Stomach (tissue), 9 donors: ENCODE measurements around the gene ZNF785. TPM values are rescaled to one million over a fixed set of nuclear protein-coding genes. Genes with fewer than 3 reads are reported as not detected.
"Not testable (repeated sequence)": the region's sequence is repeated elsewhere in the genome, so short reads cannot be mapped to it uniquely, and the experiment has no call there.

ENCODE experiments used
- DNase-seq, 2 donors: peaks; one replicate each; pipeline versions ENCODE4 v3.0.0 to v3.0.0-alpha.2; 2013 to 2019
- H3K27ac ChIP-seq, 5 donors: fragments of 200-600 bp in 4 of 5; sonication (generic) in 4 of 5; one replicate each; pipeline ENCODE4 v1.5.1; 2013 to 2019; ENCODE audit warnings: mild to moderate bottlenecking in 1 of 5, moderate library complexity in 1 of 5
- H3K27me3 ChIP-seq, 3 donors: fragments of 200-600 bp; sonication (generic); one replicate each; pipeline ENCODE4 v1.5.1; 2017 to 2019; ENCODE audit warnings: mixed run types in 1 of 3
- H3K36me3 ChIP-seq, 4 donors: fragments of 200-600 bp; sonication (generic); 1 replicate in 3 of 4; 2 replicates in 1 of 4; pipeline ENCODE4 v1.5.1; 2016 to 2019
- H3K4me1 ChIP-seq, 4 donors: fragments of 200-600 bp; sonication (generic); one replicate each; pipeline ENCODE4 v1.5.1; 2016 to 2019
- H3K4me3 ChIP-seq, 4 donors: fragments of 200-600 bp; sonication (generic) in 3 of 4; one replicate each; pipeline ENCODE4 v1.5.1; 2016 to 2019; ENCODE audit warnings: mild to moderate bottlenecking in 1 of 4
- H3K9me3 ChIP-seq, 4 donors: fragments of 200-600 bp; sonication (generic); one replicate each; pipeline ENCODE4 v1.5.1; 2016 to 2019
- CTCF ChIP-seq, 7 experiments: fragments of 450-650 bp in 4 of 7; fragments of 200-600 bp in 3 of 7; sonication (generic) in 3 of 7; IDR thresholded peaks; one replicate each; pipeline ENCODE4 v1.5.1; 2016 to 2019; ENCODE audit warnings: antibody characterized with exemption in 7 of 7, control low read depth in 2 of 7, mild to moderate bottlenecking in 1 of 7
- EP300 ChIP-seq: sonication (generic); formaldehyde crosslinking; IDR thresholded peaks from one replicate; pipeline ENCODE4 v1.6.1; 2017; ENCODE audit warnings: antibody characterized with exemption
- POLR2A ChIP-seq, 4 donors: fragments of 450-650 bp; IDR thresholded peaks; one replicate each; pipeline ENCODE4 v1.6.1; 2016; ENCODE audit warnings: antibody characterized with exemption in 4 of 4, control low read depth in 2 of 4, mild to moderate bottlenecking in 1 of 4, moderate library complexity in 1 of 4
- POLR2AphosphoS5 ChIP-seq, 3 donors: sonication (generic); formaldehyde crosslinking; IDR thresholded peaks; one replicate each; pipeline ENCODE4 v1.6.1; 2016; ENCODE audit warnings: antibody characterized with exemption in 3 of 3
- WGBS, 5 donors: extraction: QIAGEN DNeasy Blood & Tissue Kit in 3 of 5; methylation state at CpG; one replicate each; pipeline versions ENCODE4 v1.1.5 to v1.1.7; 2013 to 2018; 5-methylcytosine and 5-hydroxymethylcytosine counted together
- intact Hi-C: fragments of 100-400 bp; cut with DNase I; formaldehyde crosslinking; loops from one replicate; pipeline ENCODE4 v1.15.1; 2023; ENCODE audit warnings: low total_unique reads
- polyA plus RNA-seq, 3 donors: library from polyadenylated mRNA; stranded (reverse); fragments of 200-250 nt; gene quantifications; one replicate each; pipeline ENCODE4 v1.2.3, GENCODE V29; 2013
- total RNA-seq, 5 donors: library from RNA; depleted of rRNA; stranded (reverse); fragments of >200 nt; gene quantifications; one replicate each; pipeline versions ENCODE4 v1.1.0 to v1.2.3, GENCODE V29; 2014 to 2016
- donor health status: healthy with polysubstance abuse.
- donor health status: Bipolar disorder and iron deficiency.
- donor health status: healthy.

ZNF785 gene
- total and polyA plus RNA-seq, 8 donors: 3.8 to 49.0 (median 8.4) TPM

GRCh38 chr16:30600929-30601328 lies 15.4 kb upstream of the ZNF785 start:
- intact Hi-C loops: no loop called here
- 92 to 100% (median 96%) methylated on average over 2 of the region's 2 CpGs for WGBS, 5 donors
- no peaks in the 10 kb centered on the region for H3K9me3 ChIP-seq
- no peak overlapping the region for H3K27ac ChIP-seq
- no peak for DNase-seq
- TF ChIP-seq EP300 (no peak), POLR2AphosphoS5 (IDR thresholded peaks at IDR 0.05) (no peak), CTCF (IDR thresholded peaks at IDR 0.05) (no peak), POLR2A (IDR thresholded peaks at IDR 0.05) (no peak)
- H3K36me3 ChIP-seq: peaks cover 24 to 41% (median 40%) of the 10 kb centered on the region in 4 donors
- no peaks in the 10 kb centered on the region for H3K27me3 ChIP-seq
- peaks cover 0 to 10% (median 0%) of the 10 kb centered on the region in 4 donors for H3K4me1 ChIP-seq
- H3K4me3 ChIP-seq: no peak overlapping the region

- Histone ChIP-seq H3K27me3 (no peaks in the 10 kb centered on the region), H3K27ac (no peak overlapping the region), H3K36me3 (peaks cover 20 to 34% (median 33%) of the 10 kb centered on the region in 4 donors), H3K4me1 (peaks cover 0 to 10% (median 0%) of the 10 kb centered on the region in 4 donors), H3K9me3 (no peaks in the 10 kb centered on the region), H3K4me3 (no peak overlapping the region)
- no peak for DNase-seq
- no peak for TF ChIP-seq POLR2AphosphoS5 (IDR thresholded peaks at IDR 0.05)
- TF ChIP-seq POLR2A (IDR thresholded peaks at IDR 0.05): no peak
- TF ChIP-seq CTCF (IDR thresholded peaks at IDR 0.05): no peak
- no peak for TF ChIP-seq EP300
- 91 to 98% (median 94%) methylated on average over 3 of the region's 3 CpGs for WGBS, 5 donors
- intact Hi-C loops: no loop called here
Observed at GRCh38 chr16:30600215-30600614, 14.7 kb upstream of the ZNF785 start.

GRCh38 chr16:30592871-30593270 lies 7.4 kb upstream of the ZNF785 start:
- intact Hi-C loops: no loop called here
- H3K36me3 ChIP-seq: no peaks in the 10 kb centered on the region
- WGBS, 5 donors: 91 to 95% (median 94%) methylated on average over 4 of the region's 4 CpGs

GRCh38 chr16:30590869-30591268 lies 5.4 kb upstream of the ZNF785 start:
- intact Hi-C loops, DNase-seq, H3K36me3 ChIP-seq, H3K4me3 ChIP-seq, H3K27ac ChIP-seq, H3K9me3 ChIP-seq, H3K27me3 ChIP-seq: not testable (repeated sequence)
- peaks cover 4 to 14% (median 8%) of the 10 kb centered on the region in 4 donors for H3K4me1 ChIP-seq
- WGBS, 5 donors: 91 to 99% (median 97%) methylated on average over 9 of the region's 9 CpGs

More at GRCh38 chr16:30592871-30593270, 7.4 kb upstream of the ZNF785 start:
- Histone ChIP-seq H3K27me3 (no peaks in the 10 kb centered on the region), H3K9me3 (no peaks in the 10 kb centered on the region), H3K4me1 (no peaks in the 10 kb centered on the region), H3K4me3 (no peak overlapping the region), H3K27ac (no peak overlapping the region)
- no peak for DNase-seq
- TF ChIP-seq POLR2AphosphoS5 (IDR thresholded peaks at IDR 0.05) (no peak), CTCF (IDR thresholded peaks at IDR 0.05) (no peak), POLR2A (IDR thresholded peaks at IDR 0.05) (no peak), EP300 (no peak)

- H3K4me3 ChIP-seq, H3K9me3 ChIP-seq, DNase-seq, H3K36me3 ChIP-seq, H3K27me3 ChIP-seq, H3K27ac ChIP-seq, intact Hi-C loops: not testable (repeated sequence)
- 89 to 98% (median 96%) methylated on average over 2 of the region's 2 CpGs for WGBS, 5 donors
- H3K4me1 ChIP-seq: peaks cover 8 to 21% (median 14%) of the 10 kb centered on the region in 4 donors
Observed at GRCh38 chr16:30589582-30589981, 4.1 kb upstream of the ZNF785 start.
